K562 (cell line): ENCODE results near the gene TUBA8. TPM values are rescaled to one million over a fixed set of nuclear protein-coding genes. Genes with fewer than 3 reads are reported as not detected.

ENCODE experiments used
- CTCF ChIP-seq, 3 experiments: IDR thresholded peaks in 2 of 3; conservative IDR thresholded peaks in 1 of 3; 2 replicates each; pipeline ENCODE4 v1.5.1; 2011 to 2012; ENCODE audit warnings: low read length in 3 of 3, mild to moderate bottlenecking in 3 of 3, control low read depth in 2 of 3, improper control_type of control experiment in 1 of 3, inconsistent platforms in 1 of 3, low read depth in 1 of 3, mixed read lengths in 1 of 3, moderate library complexity in 1 of 3; ENCODE audit not compliant: insufficient read depth in 2 of 3
- E2F3 ChIP-seq: fragments of 250-450 bp; sonication (Bioruptor Pico); IDR thresholded peaks from 2 replicates; pipeline ENCODE4 v1.4.0; 2020; ENCODE audit warnings: mild to moderate bottlenecking
- ESRRB ChIP-seq: fragments of 250-450 bp; sonication (Bioruptor Pico); IDR thresholded peaks from 2 replicates; pipeline ENCODE4 v1.5.0; 2020; ENCODE audit warnings: mild to moderate bottlenecking, moderate library complexity, borderline replicate concordance
- ETV1 ChIP-seq: fragments of 450-650 bp; conservative IDR thresholded peaks from 2 replicates; pipeline ENCODE4 v1.6.1; 2016; ENCODE audit warnings: missing genetic modification characterization, control low read depth, low read depth, missing compliant biosample characterization
- GTF2E2 ChIP-seq: fragments of 200-800 bp; sonication (Bioruptor generic); IDR thresholded peaks from 2 replicates; pipeline ENCODE4 v1.6.1; 2016; ENCODE audit warnings: missing genetic modification characterization, missing compliant biosample characterization
- GTF3C2 ChIP-seq: IDR thresholded peaks from 3 replicates; pipeline ENCODE4 v1.6.1; 2011; ENCODE audit warnings: borderline replicate concordance, mild to moderate bottlenecking, moderate library complexity; ENCODE audit not compliant: insufficient read length; ENCODE audit errors: extremely low read depth
- HOMEZ ChIP-seq: fragments of 250-450 bp; sonication (Bioruptor Pico); IDR thresholded peaks from 2 replicates; pipeline ENCODE4 v1.4.0; 2020; ENCODE audit warnings: mild to moderate bottlenecking, moderate library complexity
- MXD1 ChIP-seq: fragments of 250-450 bp; sonication (Bioruptor Pico); IDR thresholded peaks from 2 replicates; pipeline ENCODE4 v1.8.0; 2021; ENCODE audit warnings: borderline replicate concordance, mild to moderate bottlenecking, moderate library complexity; ENCODE audit not compliant: poor library complexity, severe bottlenecking
- NCOR1 ChIP-seq: fragments of 450-650 bp; IDR thresholded peaks from 2 replicates; pipeline ENCODE4 v1.6.1; 2016; ENCODE audit warnings: mild to moderate bottlenecking, moderate library complexity
- POU5F1 ChIP-seq: fragments of 150-350 bp; IDR thresholded peaks from 2 replicates; pipeline ENCODE4 v1.6.1; 2014; ENCODE audit warnings: borderline replicate concordance, low read length, low read depth, mild to moderate bottlenecking; ENCODE audit not compliant: partially characterized antibody
- PTRF ChIP-seq: fragments of 450-650 bp; IDR thresholded peaks from 2 replicates; pipeline ENCODE4 v1.6.1; 2016; ENCODE audit warnings: mild to moderate bottlenecking, missing genetic modification characterization, missing compliant biosample characterization
- RAD21 ChIP-seq, 2 experiments: fragments of 250-450 bp in 1 of 2; fragments of 450-650 bp in 1 of 2; sonication (Bioruptor Pico) in 1 of 2; formaldehyde crosslinking in 1 of 2; IDR thresholded peaks in 1 of 2; conservative IDR thresholded peaks in 1 of 2; 2 replicates each; pipeline versions ENCODE4 v1.4.0 to v1.8.0; 2020 to 2022; ENCODE audit warnings: mild to moderate bottlenecking in 2 of 2, moderate library complexity in 1 of 2
- SIRT6 ChIP-seq: IDR thresholded peaks from one replicate; pipeline ENCODE4 v1.6.1; 2012; ENCODE audit warnings: low read depth, mild to moderate bottlenecking, control low read depth, inconsistent platforms, low read length, moderate library complexity
- SMC3 ChIP-seq: conservative IDR thresholded peaks from 2 replicates; pipeline ENCODE4 v1.6.1; 2011; ENCODE audit warnings: low read depth, low read length, improper control_type of control experiment; ENCODE audit not compliant: insufficient read depth
- TRIM24 ChIP-seq, 2 experiments: fragments of 450-650 bp; IDR thresholded peaks; 2 replicates each; pipeline ENCODE4 v1.6.1; 2016
- ZNF263 ChIP-seq: sonication (generic); formaldehyde crosslinking; IDR thresholded peaks from 2 replicates; pipeline ENCODE4 v1.8.0; 2022; ENCODE audit warnings: mild to moderate bottlenecking, missing genetic modification reagents, borderline replicate concordance
- ZNF408 ChIP-seq: fragments of 250-450 bp; sonication (Bioruptor Pico); IDR thresholded peaks from 2 replicates; pipeline ENCODE4 v1.4.0; 2020; ENCODE audit warnings: low read depth, mild to moderate bottlenecking, moderate library complexity
- polyA plus RNA-seq, 8 experiments: library from polyadenylated mRNA; depleted of rRNA in 4 of 8; stranded (reverse) in 5 of 8; unstranded in 3 of 8; fragments of >200 nt; fragmentation: Nextera tagmentation in 2 of 8; fragmentation: Illumina TruSeq in 1 of 8; extraction: Ambion mirVana in 2 of 8; extraction: Trizol in 1 of 8; gene quantifications; 2 replicates each; pipeline versions ENCODE4 v1.2.1 to v1.2.3, GENCODE V29; 2011 to 2014; ENCODE audit warnings: inconsistent platforms in 1 of 8, missing spikeins in 1 of 8
- total RNA-seq, 7 experiments: library from RNA; depleted of rRNA in 6 of 7; stranded (reverse); fragments of >200 nt in 6 of 7; fragmentation: Illumina TruSeq in 2 of 7; extraction: Trizol in 2 of 7; gene quantifications; 2 replicates each; pipeline versions ENCODE4 v1.2.1 to v1.2.3, GENCODE V29; 2011 to 2021; ENCODE audit warnings: low replicate concordance in 1 of 7
- TF ChIP-seq, protein P1 (sequence below): fragments of 450-650 bp; IDR thresholded peaks from one replicate; pipeline ENCODE4 v1.6.1; 2018; ENCODE audit warnings: mild to moderate bottlenecking, moderate library complexity; ENCODE audit not compliant: partially characterized antibody

Gene TUBA8
- total and polyA plus RNA-seq, 9 of the 15 experiments (the other 6 are each of a cell fraction or from before 2014, with no cell fraction given): 0.07 to 1.1 (median 0.65) TPM

DNA sequence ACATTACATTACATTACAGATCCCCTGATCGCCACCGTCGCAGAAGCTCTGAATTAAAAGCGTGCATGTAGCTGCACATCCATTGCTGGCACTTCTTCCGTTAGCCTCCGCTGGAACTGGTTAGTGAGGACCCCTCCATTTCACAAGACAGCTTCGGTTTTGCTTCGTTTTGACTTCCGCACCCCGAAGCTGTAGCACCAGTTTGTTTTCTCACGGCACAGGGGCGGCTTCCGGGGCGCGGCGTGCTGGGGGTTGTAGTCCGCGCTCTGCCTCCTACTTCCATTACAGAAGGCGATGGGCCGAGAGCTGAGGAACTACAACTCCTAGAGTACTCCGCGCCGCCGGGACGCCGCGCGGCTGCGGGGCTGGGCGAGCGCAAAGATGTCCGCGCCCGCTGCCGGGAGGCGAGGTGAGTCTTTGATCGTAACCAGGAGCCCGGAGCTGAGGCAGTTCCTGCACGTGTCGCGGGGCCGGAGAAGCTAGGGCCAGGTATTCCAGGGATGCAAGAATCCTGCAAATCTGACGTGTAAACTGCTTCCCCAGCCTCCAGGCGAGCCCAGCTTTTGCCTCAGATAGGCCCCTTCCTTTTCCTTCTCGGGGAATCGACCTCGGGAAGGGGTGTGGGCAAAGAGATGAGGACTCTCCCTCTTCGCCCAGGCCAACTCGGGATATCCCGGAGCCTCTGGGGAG is 32.8 kb upstream of the TUBA8 start, which contains the start of gene PEX26 (continued):
- TF ChIP-seq CTCF (IDR thresholded peaks at IDR 0.05 in 2 of 3, conservative IDR thresholded peaks at IDR 0.05 in 1 of 3; ENCODE audit: insufficient read depth in 2 of 3, low read depth in 1 of 3, low read length in 3 of 3): peak in 1 of 3 experiments; percentile 15; a peak in 2 of 6 replicates
- TF ChIP-seq POU5F1: peak; percentile 35
- TF ChIP-seq ZNF408 (CRISPR knock-in tag): no peak
- no peak for TF ChIP-seq SIRT6
- peak; percentile 92 for TF ChIP-seq GTF2E2 (tag)
- 0 out of 2 replicates have a peak, but pooled peaks have one; percentile 11 for TF ChIP-seq ZNF263 (CRISPR knock-in tag)
- TF ChIP-seq HOMEZ (CRISPR knock-in tag): no peak
- TF ChIP-seq ETV1 (tag): peak; percentile 81
- TF ChIP-seq SMC3: no peak
- TF ChIP-seq ESRRB: no peak
- no peak for TF ChIP-seq GTF3C2
- TF ChIP-seq MXD1 (CRISPR knock-in tag): peak; percentile 91
- TF ChIP-seq RAD21 (CRISPR knock-in tag; conservative IDR thresholded peaks at IDR 0.05 in 1 of 2, IDR thresholded peaks at IDR 0.05 in 1 of 2): no peak
- no peak for TF ChIP-seq NCOR1
- TF ChIP-seq, protein P1, sequence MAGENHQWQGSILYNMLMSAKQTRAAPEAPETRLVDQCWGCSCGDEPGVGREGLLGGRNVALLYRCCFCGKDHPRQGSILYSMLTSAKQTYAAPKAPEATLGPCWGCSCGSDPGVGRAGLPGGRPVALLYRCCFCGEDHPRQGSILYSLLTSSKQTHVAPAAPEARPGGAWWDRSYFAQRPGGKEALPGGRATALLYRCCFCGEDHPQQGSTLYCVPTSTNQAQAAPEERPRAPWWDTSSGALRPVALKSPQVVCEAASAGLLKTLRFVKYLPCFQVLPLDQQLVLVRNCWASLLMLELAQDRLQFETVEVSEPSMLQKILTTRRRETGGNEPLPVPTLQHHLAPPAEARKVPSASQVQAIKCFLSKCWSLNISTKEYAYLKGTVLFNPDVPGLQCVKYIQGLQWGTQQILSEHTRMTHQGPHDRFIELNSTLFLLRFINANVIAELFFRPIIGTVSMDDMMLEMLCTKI: no peak
- no peak for TF ChIP-seq PTRF (tag)
- no peak for TF ChIP-seq E2F3 (CRISPR knock-in tag)
- TF ChIP-seq TRIM24 (IDR thresholded peaks at IDR 0.05): 0 out of 4 replicates have a peak, but pooled peaks of 1 of the 2 experiments have one; percentile 22
